Hematopoietic multipotent progenitor cell treated with erythropoietin and hydrocortisone succinate and interleukin-3 and kit ligand, for 17 days (in vitro differentiated cells): ENCODE measurements around the gene NOX5.

Experiments used
- DNase-seq: peaks from one replicate; pipeline ENCODE4 v3.0.0-alpha.2; 2015; ENCODE audit warnings: low spot score

The NOX5 gene

DNA sequence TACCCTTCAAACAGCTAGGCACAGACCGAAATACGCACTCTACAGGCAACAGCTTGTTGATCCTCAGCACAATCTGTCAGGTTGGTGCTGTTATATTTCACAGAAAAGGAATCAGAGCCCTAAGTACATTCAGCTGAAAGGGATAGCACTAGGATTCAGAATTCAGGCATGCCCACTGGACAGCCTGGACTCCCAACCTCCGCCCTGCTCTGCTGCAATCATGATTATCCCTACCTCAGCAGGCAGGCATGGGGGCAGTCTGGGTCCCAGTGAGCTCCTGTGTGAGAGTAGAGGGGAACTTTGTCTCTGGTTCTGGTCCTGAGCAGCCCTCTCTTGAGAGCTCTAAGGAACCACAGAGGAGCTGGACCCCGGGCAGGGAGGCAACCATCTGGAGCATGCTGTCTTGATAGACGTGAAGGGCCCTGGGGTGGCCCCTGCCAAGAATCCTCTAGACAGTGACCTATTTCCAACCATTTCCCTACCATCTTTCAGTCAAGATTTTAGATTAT is 23.4 kb upstream of the NOX5 start:
- DNase-seq: no peak

- peak; percentile 80 for DNase-seq
These were observed 22.8 kb upstream of the NOX5 start for GRCh38 chr15:68991723-68992122.

DNA sequence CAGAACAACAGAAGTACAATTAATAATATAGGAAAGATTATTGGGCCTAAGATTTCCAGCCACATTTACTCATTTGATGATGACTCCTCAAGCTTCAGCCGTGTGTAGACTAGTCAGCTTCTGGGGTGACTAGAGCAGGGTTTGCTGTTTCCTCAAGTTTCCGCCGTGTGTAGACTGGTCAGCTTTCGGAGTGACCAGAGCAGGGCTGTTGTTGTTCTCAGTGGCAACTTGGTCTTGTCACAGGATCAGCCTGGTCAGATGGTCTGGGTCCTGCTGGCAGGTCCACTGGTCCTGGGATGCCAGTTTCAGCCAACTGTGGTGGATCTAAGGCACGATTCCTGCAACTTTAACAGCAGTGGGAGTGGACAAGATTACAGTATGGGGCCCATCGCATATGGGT is 21.8 kb upstream of the NOX5 start:
- peak; percentile 10 for DNase-seq

- DNase-seq: no peak
These were observed 21.2 kb upstream of the NOX5 start for GRCh38 chr15:68993276-68993675.

DNA sequence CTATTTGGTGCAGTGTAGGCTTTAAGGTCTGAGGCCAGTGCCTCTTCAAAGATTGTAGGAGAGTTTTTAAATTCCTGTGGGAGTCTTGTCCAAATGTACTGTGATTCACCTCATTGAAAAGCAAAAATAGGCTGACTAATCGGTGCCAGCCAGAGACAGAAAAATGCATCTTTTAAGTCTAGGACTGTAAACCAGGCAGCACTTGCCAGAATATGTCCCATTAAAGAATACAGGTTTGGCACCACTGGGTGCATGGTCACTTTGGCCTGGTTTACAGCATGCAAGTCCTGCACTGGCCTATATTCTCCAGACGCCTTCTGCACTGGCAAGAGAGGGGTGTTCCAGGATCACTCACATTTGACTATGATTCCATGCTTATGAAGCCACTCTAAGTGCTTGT is 20.3 kb upstream of the NOX5 start:
- no peak for DNase-seq

- DNase-seq: no peak
These were observed 19.3 kb upstream of the NOX5 start for GRCh38 chr15:68994981-68995761.

GRCh38 chr15:68997050-68997449 is 17.4 kb upstream of the NOX5 start:
- no peak for DNase-seq

GRCh38 chr15:68997930-68998777 is 16.3 kb upstream of the NOX5 start:
- DNase-seq: no peak

DNA sequence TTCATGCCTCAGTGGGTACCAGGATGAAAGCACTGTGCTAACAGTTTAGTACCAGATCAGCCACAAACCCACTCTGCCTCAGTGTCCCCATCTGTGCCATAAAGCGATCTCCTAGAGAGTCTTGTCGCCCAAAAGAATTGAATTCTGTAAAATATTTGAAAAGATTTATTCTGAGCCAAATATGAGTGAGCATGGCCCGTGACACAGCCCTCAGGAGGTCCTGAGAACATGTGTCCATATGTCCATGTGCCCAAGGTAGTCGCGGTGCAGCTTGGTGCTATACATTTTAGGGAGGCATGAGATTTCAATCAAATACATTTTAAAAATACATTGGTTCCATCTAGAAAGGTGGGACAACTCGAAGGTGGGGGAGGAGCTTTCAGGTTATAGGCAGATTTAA is 15.4 kb upstream of the NOX5 start:
- DNase-seq: no peak

DNA sequence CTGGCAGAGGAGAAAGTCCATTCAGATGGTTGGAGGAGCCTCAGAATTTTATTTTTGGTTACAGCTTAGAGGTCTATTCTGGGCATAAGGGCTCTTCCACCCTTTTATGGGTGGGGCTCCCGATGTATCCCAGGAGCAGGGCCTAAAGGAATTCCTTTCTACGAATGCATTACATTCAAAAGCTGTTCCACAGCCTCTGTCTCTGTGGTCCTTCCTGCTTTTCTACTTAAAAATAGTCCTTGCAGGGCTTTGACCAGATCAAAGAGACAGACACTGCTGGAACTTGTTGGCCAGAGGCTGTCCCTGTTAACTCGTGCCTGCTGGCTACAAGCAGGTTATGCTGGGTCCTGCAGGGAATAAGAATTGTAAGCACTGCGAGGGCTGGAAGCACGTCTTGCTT is 14.4 kb upstream of the NOX5 start:
- DNase-seq: no peak

DNA sequence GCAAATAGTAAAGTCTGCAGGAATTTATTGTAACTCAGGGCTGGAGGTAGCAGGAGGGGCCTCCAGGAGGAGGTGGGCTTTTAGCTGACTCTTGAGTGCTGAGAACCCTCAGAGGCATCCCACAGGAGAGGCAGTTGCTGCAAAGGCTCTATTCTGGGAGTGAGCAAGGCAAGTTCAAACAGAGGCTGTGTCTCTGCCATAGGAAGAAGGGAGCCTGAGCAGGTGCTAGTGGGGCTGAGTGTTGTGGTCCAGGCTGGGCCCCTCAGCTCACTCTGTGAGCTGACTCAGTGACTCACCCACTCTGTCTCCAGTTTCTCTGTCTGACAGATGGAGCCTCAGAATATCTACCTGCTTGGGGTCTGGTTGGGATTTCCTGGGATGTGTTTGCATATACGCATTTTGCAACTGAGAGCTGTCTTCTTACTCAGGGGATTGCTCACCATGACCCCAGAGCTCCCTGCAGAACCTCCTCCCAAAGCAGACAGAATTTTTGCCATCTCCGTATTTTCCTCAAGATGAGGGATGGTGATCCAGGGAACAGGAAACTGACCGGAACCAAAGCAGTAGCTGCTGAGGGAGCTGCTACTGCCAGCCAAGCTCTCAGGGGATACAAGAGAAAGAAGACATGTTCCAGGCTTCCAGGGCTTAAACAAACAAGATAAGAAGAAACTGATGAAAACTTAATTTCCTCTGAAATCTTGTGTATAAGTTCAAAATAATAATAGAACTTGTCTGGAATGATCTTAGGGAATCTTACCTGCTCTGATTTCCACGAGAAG is 13.6 kb upstream of the NOX5 start:
- no peak for DNase-seq

GRCh38 chr15:69002783-69003182 is 11.7 kb upstream of the NOX5 start:
- no peak for DNase-seq

DNA sequence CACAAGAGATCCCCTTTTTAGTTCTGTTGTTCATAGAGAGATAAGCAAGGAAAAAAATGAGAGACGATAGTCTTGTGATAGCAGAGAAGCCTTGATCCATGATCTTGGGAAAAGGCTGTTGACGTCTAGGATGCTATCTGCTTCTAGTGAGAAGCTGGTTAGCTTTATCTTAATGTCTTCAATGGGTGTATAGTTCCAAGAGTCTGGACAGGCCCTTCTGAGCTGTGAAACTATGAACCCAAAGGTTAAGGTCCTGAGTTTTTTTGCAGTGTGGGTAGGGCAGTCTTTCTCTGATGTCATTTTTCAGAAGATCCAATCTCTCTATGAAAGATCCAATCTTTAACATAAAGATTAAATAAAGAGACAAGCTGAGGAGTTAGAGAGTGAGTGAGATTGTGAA is 10.5 kb upstream of the NOX5 start:
- no peak for DNase-seq

- no peak for DNase-seq
These were observed 6.4 kb upstream of the NOX5 start for GRCh38 chr15:69008056-69008455.

GRCh38 chr15:69009341-69009740 is 5.2 kb upstream of the NOX5 start:
- DNase-seq: no peak

DNA sequence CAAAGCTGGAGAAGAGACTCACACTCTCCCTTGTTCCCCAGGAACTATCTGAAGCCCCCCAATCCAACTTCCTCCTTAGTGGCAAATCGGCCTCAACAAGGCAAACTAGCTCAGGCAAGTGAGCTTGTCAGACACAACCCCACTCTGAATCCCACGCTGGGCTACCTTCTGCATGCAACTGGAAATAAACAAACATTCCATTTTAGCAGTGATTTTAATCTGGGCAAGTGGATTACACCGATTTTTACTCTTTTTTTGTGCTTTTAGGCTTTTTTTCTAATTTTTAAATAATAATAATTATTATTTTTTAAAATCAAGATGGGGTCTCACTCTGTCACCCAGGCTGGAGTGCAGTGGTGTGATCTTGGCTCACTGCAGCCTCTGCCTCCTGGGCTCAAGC is 2.9 kb upstream of the NOX5 start:
- no peak for DNase-seq

DNA sequence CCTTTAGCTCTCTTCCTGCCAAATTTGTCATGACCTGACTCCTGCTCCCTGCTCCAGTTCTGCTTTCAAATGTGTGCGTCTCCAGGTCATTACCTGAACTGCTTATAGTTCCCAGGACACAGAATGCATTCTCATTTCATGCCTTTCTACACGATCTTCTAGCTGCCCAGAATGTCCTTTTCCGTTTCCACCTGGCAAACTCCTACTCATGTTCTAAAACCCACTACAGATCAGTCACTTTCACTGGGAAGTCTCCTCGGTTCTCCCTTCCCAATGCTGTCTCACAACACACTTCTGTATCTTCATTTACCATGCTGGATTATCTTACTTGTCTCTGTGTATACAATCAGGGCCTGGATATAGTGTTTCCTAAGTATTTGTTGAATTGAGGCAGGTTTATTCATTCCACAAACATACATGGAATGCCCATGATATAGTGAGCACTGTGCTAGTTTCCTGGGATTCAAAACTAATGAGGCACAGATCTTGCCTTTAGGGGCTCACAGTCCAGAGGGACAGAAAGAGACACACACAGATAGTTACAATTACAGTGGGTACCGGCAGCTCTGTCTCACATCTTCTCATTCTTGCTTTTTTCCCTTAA is 1.6 kb upstream of the NOX5 start:
- DNase-seq: no peak

- no peak for DNase-seq
These were observed 629 bp upstream of the NOX5 start for GRCh38 chr15:69013726-69014406.

- DNase-seq: no peak
These were observed 1.1 kb downstream of the NOX5 start for GRCh38 chr15:69015591-69015990.

- no peak for DNase-seq
These were observed 1.6 kb downstream of the NOX5 start for GRCh38 chr15:69016021-69016595.

GRCh38 chr15:69017978-69018377 is 3.5 kb downstream of the NOX5 start:
- DNase-seq: no peak
